ENCODE data around the gene SMAD6.

- TF ChIP-seq CTCF (IDR thresholded peaks at IDR 0.05; ENCODE audit: low read depth, low read length) = no peak
- TF ChIP-seq MAX (IDR thresholded peaks at IDR 0.05; ENCODE audit: low read depth, low read length) = no peak
Observed at GRCh38 chr15:66735909-66736305, 33.9 kb downstream of the SMAD6 start.
